CD4-positive, alpha-beta T cell (primary cell): ENCODE results near the gene SIL1. TPM values are rescaled to one million over a fixed set of nuclear protein-coding genes. Genes with fewer than 3 reads are reported as not detected.

Source experiments
- ATAC-seq: fragments of 200-7000 bp; cut with Tn5 transposase; one replicate; pipeline ENCODE4 v1.10.0; 2022; ENCODE audit warnings: mild to moderate bottlenecking; ENCODE audit not compliant: poor library complexity
- CTCF ChIA-PET: fragments of 350-600 bp; sonication (Branson Sonifier 250); formaldehyde crosslinking; loops from one replicate; lab custom pipeline; 2021; ENCODE audit warnings: antibody characterized with exemption, inconsistent platforms; lab: Charles Lee
- POLR2A ChIA-PET: fragments of 350-600 bp; sonication (Branson Sonifier 250); formaldehyde crosslinking; loops from one replicate; lab custom pipeline; 2021; ENCODE audit warnings: antibody characterized with exemption, inconsistent platforms; lab: Charles Lee
- DNase-seq, 14 experiments: peaks; one replicate each; pipeline ENCODE4 v3.0.0-alpha.2; 2013 to 2020; ENCODE audit warnings: mixed read lengths in 2 of 14
- H3K27ac ChIP-seq, 2 donors: one replicate each; pipeline versions ENCODE4 v1.5.1 to v1.7.0; 2013; ENCODE audit warnings: low read length in 2 of 2, low read depth in 1 of 2, mild to moderate bottlenecking in 1 of 2
- H3K27me3 ChIP-seq, 2 experiments: 1 replicate in 1 of 2; 2 replicates in 1 of 2; pipeline versions ENCODE4 v1.6.1 to v1.7.0; 2013; ENCODE audit warnings: low read length in 2 of 2, control low read depth in 1 of 2, mild to moderate bottlenecking in 1 of 2, moderate library complexity in 1 of 2; ENCODE audit not compliant: insufficient read depth in 2 of 2, control insufficient read depth in 1 of 2
- H3K36me3 ChIP-seq: one replicate; pipeline ENCODE4 v1.6.1; 2013; ENCODE audit warnings: low read length, control low read depth; ENCODE audit not compliant: insufficient read depth
- H3K4me1 ChIP-seq: one replicate; pipeline ENCODE4 v1.6.1; 2013; ENCODE audit warnings: low read length, control low read depth; ENCODE audit not compliant: insufficient read depth
- H3K4me3 ChIP-seq: one replicate; pipeline ENCODE4 v1.5.1; 2013; ENCODE audit warnings: mild to moderate bottlenecking, low read length, moderate library complexity
- H3K9me3 ChIP-seq, 2 experiments: 1 replicate in 1 of 2; 2 replicates in 1 of 2; pipeline versions ENCODE4 v1.6.1 to v1.7.0; 2013; ENCODE audit warnings: low read length in 2 of 2, mild to moderate bottlenecking in 2 of 2, control low read depth in 1 of 2, moderate library complexity in 1 of 2; ENCODE audit not compliant: control insufficient read depth in 1 of 2, insufficient read depth in 1 of 2
- H3K27ac Mint-ChIP-seq: one replicate; pipeline ENCODE4 v1.8.0; 2020; ENCODE audit warnings: mixed read lengths
- H3K27me3 Mint-ChIP-seq: one replicate; pipeline ENCODE4 v1.8.0; 2021; ENCODE audit warnings: mixed read lengths
- H3K36me3 Mint-ChIP-seq: one replicate; pipeline ENCODE4 v1.8.0; 2021; ENCODE audit warnings: low read depth, mixed read lengths
- H3K4me1 Mint-ChIP-seq: one replicate; pipeline ENCODE4 v1.8.0; 2021; ENCODE audit warnings: low read depth, mixed read lengths
- H3K4me3 Mint-ChIP-seq: one replicate; pipeline ENCODE4 v1.8.0; 2020; ENCODE audit warnings: mild to moderate bottlenecking, mixed read lengths
- H3K9me3 Mint-ChIP-seq: one replicate; pipeline ENCODE4 v1.8.0; 2020; ENCODE audit warnings: mixed read lengths
- intact Hi-C, 2 experiments: fragments of 100-400 bp; cut with DNase I in 1 of 2; cut with micrococcal nuclease in 1 of 2; formaldehyde crosslinking; loops; one replicate each; pipeline versions ENCODE4 v1.15.1 to v1.9.0; 2023 to 2025; cut with DNase I, micrococcal nuclease
- total RNA-seq, 174 experiments: library from RNA in 2 of 174; stranded (reverse) in 2 of 174; gene quantifications; one replicate each; pipeline ENCODE4 v1.2.3 and lab custom pipeline; 2021 to 2026
- TF ChIP-seq, protein P1 (sequence below): fragments of 200-600 bp; IDR thresholded peaks from one replicate; pipeline ENCODE4 v1.8.0; 2022; ENCODE audit warnings: antibody characterized with exemption, mild to moderate bottlenecking

Gene SIL1
- total RNA-seq, 2 experiments from 2014 or later, result 5.6 to 9.2 TPM

DNA sequence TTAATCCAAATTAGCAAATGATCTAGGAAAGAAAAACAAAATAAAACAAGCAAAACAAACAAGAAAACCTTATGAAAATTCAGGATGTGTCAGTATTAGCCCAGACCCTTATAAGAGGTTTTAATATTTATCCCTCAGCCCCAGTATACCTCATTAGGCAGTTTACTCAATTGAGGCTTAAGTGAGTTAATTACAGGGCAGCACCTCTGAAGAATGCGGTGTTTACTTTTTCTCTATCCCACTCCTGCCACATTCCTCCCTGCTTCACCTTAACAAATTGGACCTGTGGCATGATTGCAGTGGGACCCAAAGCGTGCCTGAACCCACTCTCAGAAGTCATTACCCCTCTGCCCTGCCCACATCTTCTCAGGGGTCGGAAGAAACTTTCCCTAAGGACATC lies 67.1 kb downstream of the SIL1 start:
- H3K27ac ChIP-seq, result no peak overlapping the region
- Mint-ChIP-seq H3K27me3 (no peaks in the 10 kb centered on the region), H3K27ac (no peak overlapping the region), H3K9me3 (no peaks in the 10 kb centered on the region), H3K4me1 (no peaks in the 10 kb centered on the region), H3K4me3 (no peak overlapping the region), H3K36me3 (no peaks in the 10 kb centered on the region)
- H3K27me3 ChIP-seq, result no peaks in the 10 kb centered on the region
- intact Hi-C loops, result no loop called here
- H3K9me3 ChIP-seq, result no peaks in the 10 kb centered on the region
- TF ChIP-seq, protein P1, sequence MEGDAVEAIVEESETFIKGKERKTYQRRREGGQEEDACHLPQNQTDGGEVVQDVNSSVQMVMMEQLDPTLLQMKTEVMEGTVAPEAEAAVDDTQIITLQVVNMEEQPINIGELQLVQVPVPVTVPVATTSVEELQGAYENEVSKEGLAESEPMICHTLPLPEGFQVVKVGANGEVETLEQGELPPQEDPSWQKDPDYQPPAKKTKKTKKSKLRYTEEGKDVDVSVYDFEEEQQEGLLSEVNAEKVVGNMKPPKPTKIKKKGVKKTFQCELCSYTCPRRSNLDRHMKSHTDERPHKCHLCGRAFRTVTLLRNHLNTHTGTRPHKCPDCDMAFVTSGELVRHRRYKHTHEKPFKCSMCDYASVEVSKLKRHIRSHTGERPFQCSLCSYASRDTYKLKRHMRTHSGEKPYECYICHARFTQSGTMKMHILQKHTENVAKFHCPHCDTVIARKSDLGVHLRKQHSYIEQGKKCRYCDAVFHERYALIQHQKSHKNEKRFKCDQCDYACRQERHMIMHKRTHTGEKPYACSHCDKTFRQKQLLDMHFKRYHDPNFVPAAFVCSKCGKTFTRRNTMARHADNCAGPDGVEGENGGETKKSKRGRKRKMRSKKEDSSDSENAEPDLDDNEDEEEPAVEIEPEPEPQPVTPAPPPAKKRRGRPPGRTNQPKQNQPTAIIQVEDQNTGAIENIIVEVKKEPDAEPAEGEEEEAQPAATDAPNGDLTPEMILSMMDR, result no peak
- H3K4me1 ChIP-seq, result no peaks in the 10 kb centered on the region
- DNase-seq (no peak), ATAC-seq (no peak)
- ChIA-PET POLR2A (no interaction called here), CTCF (no interaction called here)
- peaks cover 6% of the 10 kb centered on the region for H3K36me3 ChIP-seq
- no peak overlapping the region for H3K4me3 ChIP-seq

GRCh38 chr5:139130214-139130613 lies 68.0 kb downstream of the SIL1 start:
- H3K27me3 ChIP-seq, result no peaks in the 10 kb centered on the region
- no peak overlapping the region for H3K27ac Mint-ChIP-seq
- H3K4me3 ChIP-seq, result no peak overlapping the region
- ATAC-seq (no peak), DNase-seq (peak in 1 of 14 experiments; percentile 11)
- H3K4me3 Mint-ChIP-seq, result no peak overlapping the region
- H3K9me3 ChIP-seq, result no peaks in the 10 kb centered on the region
- H3K27ac ChIP-seq, result no peak overlapping the region
- no peaks in the 10 kb centered on the region for H3K4me1 ChIP-seq
- ChIA-PET CTCF (no interaction called here), POLR2A (interaction anchor here (0.7 kb wide), 1 partner anchor 21 kb away, joined by 3 read pairs; no protein-coding TSS in a partner anchor)
- H3K9me3 Mint-ChIP-seq, result no peaks in the 10 kb centered on the region
- intact Hi-C loops, result no loop called here
- TF ChIP-seq, protein P1, result no peak
- H3K4me1 Mint-ChIP-seq, result no peaks in the 10 kb centered on the region
- H3K36me3 Mint-ChIP-seq, result no peaks in the 10 kb centered on the region
- H3K36me3 ChIP-seq, result peaks cover 6% of the 10 kb centered on the region
- no peaks in the 10 kb centered on the region for H3K27me3 Mint-ChIP-seq

DNA sequence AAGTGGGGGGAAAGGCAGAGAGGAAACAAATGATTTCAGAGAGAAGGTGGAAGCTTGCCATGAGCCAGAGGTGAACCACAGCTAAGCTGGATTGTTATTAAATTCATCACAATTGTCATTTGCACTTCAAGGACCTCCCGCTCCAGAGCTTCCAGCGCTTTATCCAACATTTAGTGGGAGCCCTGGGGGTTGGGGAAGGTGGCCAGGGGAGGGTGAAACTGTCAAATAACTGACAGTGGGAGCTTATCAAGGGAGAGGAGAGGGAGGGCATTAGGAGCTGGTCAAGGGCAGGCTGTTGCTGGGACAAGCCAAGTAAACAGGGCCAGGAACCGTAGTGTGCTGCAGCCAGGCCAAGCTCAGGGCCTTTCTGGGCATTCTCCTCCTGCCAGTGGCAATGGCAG lies 71.5 kb downstream of the SIL1 start:
- no peak overlapping the region for H3K27ac Mint-ChIP-seq
- CTCF ChIA-PET, result no interaction called here
- peaks cover 6% of the 10 kb centered on the region for H3K36me3 ChIP-seq

More for the DNA sequence above, 71.5 kb downstream of the SIL1 start:
- H3K27me3 Mint-ChIP-seq, result no peaks in the 10 kb centered on the region
- intact Hi-C loops, result no loop called here
- DNase-seq (no peak), ATAC-seq (no peak)
- H3K4me3 ChIP-seq, result no peak overlapping the region
- no peaks in the 10 kb centered on the region for H3K4me1 Mint-ChIP-seq
- H3K27ac ChIP-seq, result no peak overlapping the region
- no peaks in the 10 kb centered on the region for H3K9me3 Mint-ChIP-seq
- POLR2A ChIA-PET, result no interaction called here
- H3K27me3 ChIP-seq, result no peaks in the 10 kb centered on the region
- no peak overlapping the region for H3K4me3 Mint-ChIP-seq
- TF ChIP-seq, protein P1, result no peak
- no peaks in the 10 kb centered on the region for H3K9me3 ChIP-seq
- H3K36me3 Mint-ChIP-seq, result no peaks in the 10 kb centered on the region
- no peaks in the 10 kb centered on the region for H3K4me1 ChIP-seq
